Astrocyte of the cerebellum (primary cell): ENCODE results near the gene SEC16A.

Source experiments
- DNase-seq: peaks from one replicate; pipeline ENCODE4 v3.0.0-alpha.2; 2011; ENCODE audit warnings: low read depth
- H3K4me3 ChIP-seq: 2 replicates; pipeline ENCODE4 v1.5.1; 2011; ENCODE audit warnings: mild to moderate bottlenecking, low read depth, low read length, moderate library complexity
- CTCF ChIP-seq: IDR thresholded peaks from 2 replicates; pipeline ENCODE4 v1.5.1; 2012; ENCODE audit warnings: low read length, low read depth, moderate library complexity, mild to moderate bottlenecking; ENCODE audit errors: missing control alignments
- in situ Hi-C: cut with HindIII; loops from 2 replicates; pipeline ENCODE4 v1.10.0; 2017; ENCODE audit warnings: low sequenced_read_pairs

The SEC16A gene

DNA sequence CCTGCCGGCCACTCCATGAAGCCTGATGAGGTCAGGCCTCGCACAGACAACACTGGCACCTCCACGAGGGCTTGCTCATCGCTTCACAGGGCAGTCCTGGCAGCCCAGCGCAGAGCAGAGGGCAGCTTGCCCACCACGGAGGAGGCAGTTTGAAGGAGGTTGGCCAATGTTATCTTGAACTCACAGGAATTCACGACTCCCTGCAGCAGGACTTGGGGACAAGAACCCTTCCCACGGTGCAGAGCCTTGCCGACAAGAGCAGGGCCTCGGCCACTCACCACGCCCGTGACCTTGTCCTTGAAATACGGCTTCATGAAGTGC, 87.9 kb downstream of the SEC16A start:
- TF ChIP-seq CTCF = no peak
- no peak for DNase-seq
- in situ Hi-C loops = no loop called here
- no peak overlapping the region for H3K4me3 ChIP-seq

- TF ChIP-seq CTCF = no peak
- in situ Hi-C loops = no loop called here
- no peak for DNase-seq
- H3K4me3 ChIP-seq = no peak overlapping the region
These were observed 88.4 kb downstream of the SEC16A start for GRCh38 chr9:136394312-136395019.

DNA sequence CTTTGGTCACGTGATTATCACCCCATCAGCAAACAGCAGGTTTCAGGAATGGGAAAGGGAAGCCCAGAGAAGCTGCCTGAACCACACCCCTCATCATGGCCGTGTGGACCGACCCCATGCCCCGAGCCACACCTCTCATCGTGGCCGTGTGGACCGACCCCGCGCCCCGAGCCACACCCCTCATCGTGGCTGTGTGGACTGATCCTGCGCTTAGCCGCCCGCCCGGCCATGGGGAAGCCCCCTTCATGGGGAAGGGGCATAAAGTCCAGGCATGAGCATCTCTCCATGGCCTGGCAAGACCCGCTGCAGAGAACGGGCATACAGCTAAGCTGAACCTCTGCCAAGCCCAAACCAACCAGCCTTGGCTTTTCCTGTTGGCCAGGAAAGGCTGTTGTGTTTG, 89.3 kb downstream of the SEC16A start:
- in situ Hi-C loops = no loop called here
- no peak overlapping the region for H3K4me3 ChIP-seq
- no peak for TF ChIP-seq CTCF
- DNase-seq = no peak

DNA sequence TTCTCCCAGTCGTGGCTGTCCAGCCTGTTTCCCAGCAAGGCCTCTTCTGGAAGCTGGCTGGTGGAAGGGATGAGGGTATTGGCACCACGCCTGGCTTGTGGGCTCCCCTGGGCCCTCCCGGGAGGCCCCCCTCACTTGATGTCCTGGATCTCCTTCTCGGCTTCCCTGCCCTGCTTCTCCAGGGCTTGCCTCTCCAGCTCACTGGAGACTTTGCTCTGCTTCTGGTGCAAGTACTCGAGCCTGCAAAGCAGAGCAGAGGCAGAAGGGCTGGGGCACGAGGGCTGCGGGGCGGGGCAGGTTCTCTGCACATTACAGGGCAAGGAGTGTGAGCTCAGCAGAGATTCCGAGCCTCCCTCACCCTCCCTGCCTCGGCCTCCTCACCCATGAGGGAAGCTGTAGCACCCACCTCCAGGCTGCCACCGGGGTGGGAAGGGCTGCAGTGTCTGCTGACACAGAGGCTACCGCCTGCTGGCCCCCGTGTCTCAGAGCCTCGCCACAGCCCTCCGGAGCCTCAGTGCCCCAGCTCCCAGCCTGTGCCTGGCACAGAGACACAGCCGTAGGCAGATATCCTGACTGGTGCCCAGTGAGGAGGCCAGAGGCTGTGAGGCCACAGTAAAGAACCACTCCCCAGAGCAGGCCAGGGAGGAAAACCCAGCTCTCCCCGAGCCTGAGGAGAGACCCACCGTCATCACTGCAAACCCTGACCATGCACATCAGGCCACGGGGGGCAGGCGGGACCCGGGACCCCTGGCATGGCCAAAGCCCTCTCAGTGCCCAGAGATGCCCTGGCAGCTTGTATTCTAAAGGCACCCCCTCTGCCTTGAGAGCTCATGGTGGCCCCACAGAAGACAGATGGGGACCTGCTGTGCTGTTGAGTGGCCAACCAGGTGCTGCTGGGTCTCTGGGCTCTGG, 90.0 kb downstream of the SEC16A start:
- no peak overlapping the region for H3K4me3 ChIP-seq
- TF ChIP-seq CTCF = no peak
- in situ Hi-C loops = no loop called here
- no peak for DNase-seq

DNA sequence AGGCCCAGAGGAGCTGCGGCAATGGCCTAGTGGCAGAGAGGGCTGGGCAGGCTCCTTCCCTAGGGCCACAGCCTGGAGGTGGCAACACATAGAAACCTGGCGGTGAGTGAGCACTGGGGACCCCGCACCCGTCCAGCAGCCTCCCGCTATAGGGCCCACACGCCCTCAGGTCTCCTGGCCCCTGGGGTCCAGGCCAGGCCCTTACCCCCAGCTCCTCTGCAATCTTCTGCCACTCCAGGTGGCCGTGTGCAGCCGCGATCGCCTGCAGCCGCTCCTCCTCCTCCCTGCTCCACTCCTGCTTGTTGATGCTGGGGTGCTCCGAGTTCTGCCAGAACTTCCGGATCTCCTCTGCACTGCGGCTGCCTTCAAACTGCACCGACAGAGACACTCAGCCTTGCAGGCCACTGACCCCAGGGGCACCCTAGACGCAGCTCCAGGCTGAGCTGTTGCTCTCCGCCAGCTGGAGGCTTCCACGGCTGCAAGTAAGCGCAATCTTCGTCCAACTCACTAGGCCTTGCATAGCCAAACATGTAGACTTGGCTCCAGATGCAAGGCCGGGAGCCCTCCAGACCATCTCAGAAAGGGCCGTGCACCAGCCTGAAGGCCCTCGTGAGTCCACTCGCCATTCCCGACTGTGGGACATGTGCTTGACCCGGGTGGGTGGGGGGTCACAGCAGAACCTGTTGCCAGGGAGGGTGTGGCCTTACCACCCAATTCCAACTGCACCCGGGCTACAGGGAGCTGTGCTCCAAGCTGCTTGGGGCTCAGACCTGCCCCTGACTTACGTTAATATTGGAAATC, 90.9 kb downstream of the SEC16A start:
- in situ Hi-C loops = no loop called here
- no peak for DNase-seq
- no peak overlapping the region for H3K4me3 ChIP-seq
- TF ChIP-seq CTCF = no peak
